ENCODE results near the gene AK1.

DNA sequence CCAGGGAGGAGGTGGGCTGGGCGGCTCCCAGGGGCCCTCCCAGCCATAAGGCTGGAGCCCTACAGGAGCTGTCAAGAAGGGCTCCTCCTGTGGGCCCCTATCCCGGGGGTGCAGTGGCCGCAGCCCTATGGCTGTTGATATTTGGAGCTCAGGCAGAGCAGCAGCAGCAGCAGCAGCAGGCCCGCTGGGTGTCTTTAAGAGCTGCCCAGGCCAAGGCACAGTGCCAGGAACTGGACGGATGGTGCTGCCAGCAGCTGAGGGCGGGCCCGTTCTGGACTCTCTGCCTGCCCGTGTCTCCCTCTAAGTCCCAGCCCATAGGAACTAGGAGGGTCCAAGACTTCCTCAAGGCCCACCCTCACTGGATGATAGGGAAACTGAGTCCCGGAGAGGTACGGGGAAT lies 3.6 kb downstream of the AK1 start:
- TF ChIP-seq CTCF (IDR thresholded peaks at IDR 0.05; ENCODE audit: control extremely low read depth in 1 of 3, insufficient read depth in 1 of 3, low read depth in 1 of 3, low read length in 3 of 3) (no peak), POLR2A (IDR thresholded peaks at IDR 0.05; ENCODE audit: control extremely low read depth in 1 of 2, low read depth in 2 of 2, low read length in 2 of 2) (no peak), JUND (IDR thresholded peaks at IDR 0.05; ENCODE audit: low read length) (no peak), EP300 (IDR thresholded peaks at IDR 0.05; ENCODE audit: borderline replicate concordance in 1 of 2, low read depth in 2 of 2, low read length in 2 of 2) (no peak), EZH2 (IDR thresholded peaks at IDR 0.05; ENCODE audit: low read depth, low read length, severe bottlenecking) (no peak), GABPA (IDR thresholded peaks at IDR 0.05; ENCODE audit: borderline replicate concordance, insufficient read depth, low read length) (no peak), POLR2AphosphoS5 (IDR thresholded peaks at IDR 0.05; ENCODE audit: low read depth, low read length) (no peak), ZNF274 (IDR thresholded peaks at IDR 0.05; ENCODE audit: borderline replicate concordance, extremely low read depth, low read length) (no peak)

Data from H1 (cell line).